SU-DHL-6 (cell line): Measurements from ENCODE around the gene PLXDC1.

Experiments
- H2AFZ ChIP-seq: fragments of 200-600 bp; sonication (generic); 2 replicates; pipeline ENCODE4 v1.6.1; 2014; ENCODE audit warnings: low read depth, mild to moderate bottlenecking, moderate library complexity, mixed read lengths, antibody characterized with exemption, low read length; ENCODE audit not compliant: severe bottlenecking
- H3F3A ChIP-seq: fragments of 200-600 bp; shearing (Covaris generic); 2 replicates; pipeline ENCODE4 v1.6.0; 2016; ENCODE audit warnings: antibody characterized with exemption, mild to moderate bottlenecking; ENCODE audit not compliant: insufficient read depth
- H3K27ac ChIP-seq: fragments of 200-600 bp; sonication (generic); 2 replicates; pipeline ENCODE4 v1.5.1; 2016; ENCODE audit warnings: low read depth, mild to moderate bottlenecking, low read length, moderate library complexity, mixed read lengths
- H3K27me3 ChIP-seq: fragments of 200-600 bp; sonication (generic), shearing (Covaris generic); 2 replicates; pipeline ENCODE4 v1.6.0; 2014; ENCODE audit warnings: mild to moderate bottlenecking, low read length
- H3K36me3 ChIP-seq: fragments of 200-600 bp; sonication (generic); 2 replicates; pipeline ENCODE4 v1.6.1; 2014; ENCODE audit warnings: mild to moderate bottlenecking, low read length, mixed read lengths
- H3K4me2 ChIP-seq: fragments of 300-600, 200-600 bp; shearing (Covaris generic), sonication (generic); 2 replicates; pipeline ENCODE4 v1.6.0; 2014; ENCODE audit warnings: low read length, low read depth, mild to moderate bottlenecking; ENCODE audit not compliant: poor library complexity, severe bottlenecking
- H3K4me3 ChIP-seq: fragments of 200-600 bp; sonication (generic); 2 replicates; pipeline ENCODE4 v1.5.1; 2014; ENCODE audit warnings: antibody characterized with exemption, low read length, mild to moderate bottlenecking, mixed read lengths; ENCODE audit not compliant: insufficient read depth, poor library complexity, severe bottlenecking
- H3K79me2 ChIP-seq: fragments of 200-600 bp; sonication (generic); 2 replicates; pipeline ENCODE4 v1.6.1; 2014; ENCODE audit warnings: mild to moderate bottlenecking, low read length, moderate library complexity; ENCODE audit not compliant: insufficient read depth
- H3K9ac ChIP-seq: fragments of 200-600 bp; sonication (generic); 2 replicates; pipeline ENCODE4 v1.7.0; 2014; ENCODE audit warnings: mild to moderate bottlenecking, low read length
- H3K9me2 ChIP-seq: fragments of 200-600 bp; sonication (generic); replicated peaks from 2 replicates; pipeline ENCODE4 v1.6.1; 2014; ENCODE audit warnings: low read length; ENCODE audit not compliant: insufficient read depth
- H3K9me3 ChIP-seq: fragments of 200-600 bp; sonication (generic); 2 replicates; pipeline ENCODE4 v1.6.1; 2014; ENCODE audit warnings: low read length, mixed read lengths; ENCODE audit not compliant: insufficient read depth
- H4K20me1 ChIP-seq: fragments of 200-600 bp; sonication (generic); 2 replicates; pipeline ENCODE4 v1.6.1; 2014; ENCODE audit warnings: low read depth, mild to moderate bottlenecking, antibody characterized with exemption, low read length, moderate library complexity, mixed read lengths
- CTCF ChIP-seq: fragments of 200-600 bp; sonication (generic); IDR thresholded peaks from one replicate; pipeline ENCODE4 v1.5.1; 2017; ENCODE audit warnings: antibody characterized with exemption, mild to moderate bottlenecking, low read length, moderate library complexity; ENCODE audit not compliant: insufficient read depth, poor library complexity, severe bottlenecking
- EZH2phosphoT487 ChIP-seq: fragments of 200-600 bp; sonication (generic), shearing (Covaris generic); conservative IDR thresholded peaks from 2 replicates; pipeline ENCODE4 v1.6.1; 2018; ENCODE audit warnings: mild to moderate bottlenecking, antibody characterized with exemption, low read length, moderate library complexity, mixed read lengths

PLXDC1 gene

GRCh38 chr17:39178536-39178935 lies 27.1 kb upstream of the PLXDC1 start:
- H3K79me2 ChIP-seq: no peaks in the 10 kb centered on the region
- no peaks in the 10 kb centered on the region for H3K9me3 ChIP-seq
- H3K36me3 ChIP-seq: no peaks in the 10 kb centered on the region; the same call in 1 of the 2 replicates
- H3K27me3 ChIP-seq: no peaks in the 10 kb centered on the region
- no peaks in the 10 kb centered on the region for H3F3A ChIP-seq
- no peak overlapping the region for H3K9ac ChIP-seq
- TF ChIP-seq EZH2phosphoT487 (no peak), CTCF (no peak)
- no peaks in the 10 kb centered on the region for H4K20me1 ChIP-seq
- H3K4me2 ChIP-seq: no peak overlapping the region
- no peak overlapping the region for H3K4me3 ChIP-seq
- no peak overlapping the region for H3K27ac ChIP-seq
- no peak overlapping the region for H2AFZ ChIP-seq
- H3K9me2 ChIP-seq: no peaks in the 10 kb centered on the region

- Histone ChIP-seq H2AFZ (no peak overlapping the region), H3K27me3 (no peaks in the 10 kb centered on the region), H3K27ac (no peak overlapping the region), H3K9me2 (no peaks in the 10 kb centered on the region), H3K36me3 (no peaks in the 10 kb centered on the region; the same call in 1 of the 2 replicates), H3F3A (no peaks in the 10 kb centered on the region), H3K9ac (no peak overlapping the region), H3K4me2 (no peak overlapping the region), H3K9me3 (no peaks in the 10 kb centered on the region), H3K4me3 (no peak overlapping the region), H3K79me2 (no peaks in the 10 kb centered on the region), H4K20me1 (no peaks in the 10 kb centered on the region)
- TF ChIP-seq EZH2phosphoT487 (no peak), CTCF (no peak)
Measured at GRCh38 chr17:39177256-39177655, 25.8 kb upstream of the PLXDC1 start.

- H3K36me3 ChIP-seq: no peaks in the 10 kb centered on the region; the same call in 1 of the 2 replicates
- no peaks in the 10 kb centered on the region for H3K9me3 ChIP-seq
- no peak for TF ChIP-seq CTCF
- TF ChIP-seq EZH2phosphoT487: no peak
- H3K27me3 ChIP-seq: no peaks in the 10 kb centered on the region
- H3K27ac ChIP-seq: no peak overlapping the region
- H3F3A ChIP-seq: no peaks in the 10 kb centered on the region
- H3K9ac ChIP-seq: no peak overlapping the region
- no peaks in the 10 kb centered on the region for H4K20me1 ChIP-seq
- no peak overlapping the region for H3K4me3 ChIP-seq
- peak overlapping the region; percentile 33 for H3K4me2 ChIP-seq
- H3K79me2 ChIP-seq: no peaks in the 10 kb centered on the region
- H2AFZ ChIP-seq: no peak overlapping the region
- no peaks in the 10 kb centered on the region for H3K9me2 ChIP-seq
Measured at GRCh38 chr17:39175695-39176093, 24.3 kb upstream of the PLXDC1 start.
